ENCODE results near the gene TBCD.

DNA sequence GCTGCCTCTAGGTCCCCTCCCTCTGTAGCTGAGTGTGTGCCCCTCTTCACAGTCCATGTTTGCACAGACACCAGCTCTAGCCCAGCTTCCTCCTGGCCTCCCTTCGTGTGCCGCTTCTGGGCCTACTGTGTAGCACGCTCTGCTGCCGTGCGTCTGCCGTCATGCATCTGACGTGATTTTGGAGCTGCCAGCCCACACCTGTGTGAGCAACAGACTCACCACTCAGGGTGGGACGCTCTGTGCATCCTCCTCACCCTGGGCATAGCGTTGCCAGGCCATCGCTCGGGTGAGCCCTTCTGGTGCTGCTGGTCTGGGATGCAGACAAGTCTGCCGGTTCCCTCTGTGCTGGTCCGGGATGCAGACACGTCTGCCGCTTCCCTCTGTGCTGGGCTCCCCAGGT lies 127.4 kb downstream of the TBCD start:
- TF ChIP-seq, protein P1, sequence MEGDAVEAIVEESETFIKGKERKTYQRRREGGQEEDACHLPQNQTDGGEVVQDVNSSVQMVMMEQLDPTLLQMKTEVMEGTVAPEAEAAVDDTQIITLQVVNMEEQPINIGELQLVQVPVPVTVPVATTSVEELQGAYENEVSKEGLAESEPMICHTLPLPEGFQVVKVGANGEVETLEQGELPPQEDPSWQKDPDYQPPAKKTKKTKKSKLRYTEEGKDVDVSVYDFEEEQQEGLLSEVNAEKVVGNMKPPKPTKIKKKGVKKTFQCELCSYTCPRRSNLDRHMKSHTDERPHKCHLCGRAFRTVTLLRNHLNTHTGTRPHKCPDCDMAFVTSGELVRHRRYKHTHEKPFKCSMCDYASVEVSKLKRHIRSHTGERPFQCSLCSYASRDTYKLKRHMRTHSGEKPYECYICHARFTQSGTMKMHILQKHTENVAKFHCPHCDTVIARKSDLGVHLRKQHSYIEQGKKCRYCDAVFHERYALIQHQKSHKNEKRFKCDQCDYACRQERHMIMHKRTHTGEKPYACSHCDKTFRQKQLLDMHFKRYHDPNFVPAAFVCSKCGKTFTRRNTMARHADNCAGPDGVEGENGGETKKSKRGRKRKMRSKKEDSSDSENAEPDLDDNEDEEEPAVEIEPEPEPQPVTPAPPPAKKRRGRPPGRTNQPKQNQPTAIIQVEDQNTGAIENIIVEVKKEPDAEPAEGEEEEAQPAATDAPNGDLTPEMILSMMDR (conservative IDR thresholded peaks at IDR 0.05) = no peak
- TF ChIP-seq ZFX (IDR thresholded peaks at IDR 0.05) = no peak

All from C4-2B (cell line).